HG03575 (cell line): ENCODE measurements around the gene HDAC7.
"Not testable (repeated sequence)": the region's sequence is repeated elsewhere in the genome, so short reads cannot be mapped to it uniquely, and the experiment has no call there.

Experiments used
- ATAC-seq: cut with Tn5 transposase; IDR thresholded peaks from one replicate; pipeline ENCODE4 v1.9.1; 2021; ENCODE audit not compliant: unreplicated experiment, insufficient number of reproducible peaks, low FRiP score; ENCODE audit errors: extremely low read depth

The HDAC7 gene

DNA sequence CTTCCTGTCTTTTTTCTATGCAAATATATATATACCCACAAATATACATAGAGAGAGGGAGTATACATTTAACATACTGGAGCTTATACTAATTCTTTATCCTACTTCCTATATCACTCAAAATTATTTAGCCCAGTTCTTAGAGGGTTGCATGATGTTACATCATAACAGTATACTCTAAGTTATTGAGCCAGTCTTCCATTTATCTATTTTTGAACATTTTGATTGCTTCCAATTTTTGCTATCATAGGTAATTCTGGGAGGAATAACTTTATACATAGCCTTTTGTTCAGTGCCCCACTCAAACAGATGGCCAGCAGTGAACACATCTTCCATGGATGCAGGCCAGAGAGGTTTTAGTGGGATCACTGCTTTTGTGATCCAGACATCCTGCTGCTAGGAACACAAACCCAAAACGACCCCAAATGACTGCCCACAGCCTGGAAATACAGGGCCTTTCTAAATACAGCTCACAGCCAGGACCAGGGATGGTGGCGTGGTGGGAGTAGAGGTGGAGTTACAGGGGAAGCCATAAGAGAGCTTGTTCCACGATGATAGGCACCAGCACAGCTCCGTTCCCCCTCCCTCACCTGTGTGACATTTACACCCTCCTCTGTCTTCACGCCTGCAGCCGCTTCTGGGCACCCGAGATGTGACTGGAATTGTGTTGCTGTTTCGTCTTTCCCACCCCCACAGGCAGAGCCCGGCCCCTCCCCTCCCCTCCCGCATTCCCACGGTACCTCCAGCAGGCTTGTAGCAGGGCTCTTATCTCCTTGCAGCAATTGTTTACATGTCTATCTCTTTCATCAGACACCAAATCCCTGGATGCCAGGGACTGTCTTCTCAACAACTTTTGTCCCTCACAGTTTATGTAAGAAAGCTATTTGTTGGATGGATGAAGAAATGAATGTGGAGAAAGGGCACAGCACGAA is 30.7 kb upstream of the HDAC7 start:
- no peak for ATAC-seq

GRCh38 chr12:47849261-47849660 is 29.6 kb upstream of the HDAC7 start:
- no peak for ATAC-seq

- ATAC-seq: no peak
Observed at GRCh38 chr12:47848853-47849252, 29.1 kb upstream of the HDAC7 start.

DNA sequence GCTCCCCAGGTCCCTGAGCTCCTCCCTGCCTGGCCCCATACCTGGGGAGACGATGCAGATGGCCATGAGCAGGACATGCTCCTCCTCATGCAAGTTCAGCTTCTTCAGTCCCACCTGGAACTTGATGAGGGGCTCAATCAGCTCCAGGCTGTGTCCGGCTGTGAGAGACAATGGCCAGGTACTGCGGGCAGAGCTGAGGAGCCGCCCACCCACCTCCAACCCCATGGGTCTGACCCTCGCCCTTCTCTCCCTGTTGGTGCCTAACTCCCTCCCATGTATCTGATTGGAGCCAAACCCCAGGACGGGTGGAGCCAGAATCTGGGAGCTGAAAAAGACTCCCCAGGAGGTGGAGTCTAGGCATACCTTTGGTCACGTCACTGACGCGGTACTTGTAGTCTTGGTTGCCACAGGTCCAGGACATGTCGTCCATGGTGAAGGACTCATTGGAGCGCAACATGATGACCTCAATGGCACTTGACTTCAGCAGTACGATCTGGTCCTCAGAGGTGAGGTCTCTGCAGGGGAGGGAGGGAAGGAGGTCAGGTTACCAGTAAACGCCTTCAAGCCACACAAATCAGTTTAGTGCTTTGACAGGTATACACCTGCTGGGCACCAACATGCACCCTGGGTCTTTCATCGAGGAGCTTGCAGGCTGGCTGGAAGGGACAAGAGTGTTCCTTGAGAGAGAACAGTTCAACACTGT is 26.7 kb upstream of the HDAC7 start:
- ATAC-seq: no peak

- no peak for ATAC-seq
Observed at GRCh38 chr12:47845081-47845480, 25.4 kb upstream of the HDAC7 start.

GRCh38 chr12:47844264-47845019 is 24.7 kb upstream of the HDAC7 start:
- ATAC-seq: no peak

DNA sequence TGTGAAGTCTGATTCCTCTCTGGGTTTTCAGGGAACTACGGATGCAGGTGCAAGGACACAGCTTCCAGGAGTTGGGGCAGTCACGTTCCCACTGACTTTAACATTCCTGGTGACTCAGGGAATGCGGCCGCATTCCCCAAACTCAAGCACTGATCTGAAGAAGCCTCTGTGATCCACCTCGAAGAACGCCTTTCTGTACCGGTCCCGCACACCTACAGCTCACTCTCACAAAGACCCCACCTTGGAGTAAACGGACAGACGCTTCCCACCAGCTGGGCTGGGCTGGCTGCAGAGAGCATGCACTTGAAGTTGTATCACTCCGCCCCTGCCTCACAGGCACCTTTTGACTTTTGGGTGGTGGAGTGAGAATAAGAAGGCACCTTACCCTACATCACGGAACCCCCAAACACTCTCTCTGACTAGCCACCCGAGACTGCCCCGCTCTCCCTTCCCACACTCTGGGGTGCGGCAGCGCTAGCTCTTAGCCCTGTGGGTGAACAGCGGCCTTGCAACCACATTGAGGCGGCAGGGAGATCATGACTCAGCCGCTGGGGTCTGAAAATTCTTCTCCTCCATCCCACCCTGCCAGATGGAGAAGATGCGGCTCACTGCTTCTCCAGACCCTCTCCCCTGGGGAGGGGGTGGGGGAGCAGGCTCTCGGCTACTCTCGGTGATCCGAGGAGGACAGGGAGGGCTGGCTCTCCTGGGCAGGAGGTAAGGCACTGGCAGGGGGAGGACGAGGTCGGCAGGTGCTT is 23.7 kb upstream of the HDAC7 start:
- ATAC-seq: no peak

DNA sequence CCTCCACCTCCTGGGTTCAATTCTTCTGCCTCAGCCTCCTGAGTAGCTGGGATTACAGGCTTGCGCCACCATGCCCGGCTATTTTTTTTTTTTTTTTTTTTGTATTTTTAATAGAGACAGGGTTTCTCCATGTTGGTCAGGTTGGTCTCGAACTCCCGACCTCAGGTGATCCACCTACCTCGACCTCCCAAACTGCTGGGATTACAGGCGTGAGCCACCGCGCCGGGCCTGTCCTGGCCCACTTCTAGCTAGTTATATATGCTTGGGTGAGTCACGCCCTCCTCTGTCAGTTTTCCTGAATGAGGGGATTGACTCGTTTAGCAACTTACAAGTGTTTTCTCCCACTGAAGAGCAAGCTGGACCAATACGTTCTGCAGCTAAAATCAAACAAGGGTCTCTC is 22.8 kb upstream of the HDAC7 start:
- not testable (repeated sequence) for ATAC-seq

GRCh38 chr12:47841910-47842309 is 22.2 kb upstream of the HDAC7 start:
- ATAC-seq: no peak

DNA sequence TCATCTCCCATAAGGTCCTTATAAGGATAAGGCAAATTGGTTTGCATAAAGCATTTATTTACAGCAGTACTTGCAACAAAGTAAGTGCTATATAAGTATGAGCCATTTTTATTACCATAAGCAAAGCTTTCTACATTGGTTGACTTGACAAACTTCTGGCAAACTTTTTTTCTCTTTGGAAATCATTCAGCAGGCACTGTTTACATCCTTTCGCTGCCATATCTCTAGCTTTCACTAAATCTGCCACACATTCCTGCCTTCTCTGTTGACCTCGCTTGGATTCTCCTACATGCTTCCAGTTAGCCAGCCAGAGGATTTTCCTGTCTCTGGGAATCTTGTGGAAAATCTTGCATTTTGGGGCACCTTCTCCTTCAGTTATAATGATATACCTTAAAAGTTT is 21.8 kb upstream of the HDAC7 start:
- no peak for ATAC-seq

GRCh38 chr12:47840571-47840970 is 20.9 kb upstream of the HDAC7 start:
- no peak for ATAC-seq

DNA sequence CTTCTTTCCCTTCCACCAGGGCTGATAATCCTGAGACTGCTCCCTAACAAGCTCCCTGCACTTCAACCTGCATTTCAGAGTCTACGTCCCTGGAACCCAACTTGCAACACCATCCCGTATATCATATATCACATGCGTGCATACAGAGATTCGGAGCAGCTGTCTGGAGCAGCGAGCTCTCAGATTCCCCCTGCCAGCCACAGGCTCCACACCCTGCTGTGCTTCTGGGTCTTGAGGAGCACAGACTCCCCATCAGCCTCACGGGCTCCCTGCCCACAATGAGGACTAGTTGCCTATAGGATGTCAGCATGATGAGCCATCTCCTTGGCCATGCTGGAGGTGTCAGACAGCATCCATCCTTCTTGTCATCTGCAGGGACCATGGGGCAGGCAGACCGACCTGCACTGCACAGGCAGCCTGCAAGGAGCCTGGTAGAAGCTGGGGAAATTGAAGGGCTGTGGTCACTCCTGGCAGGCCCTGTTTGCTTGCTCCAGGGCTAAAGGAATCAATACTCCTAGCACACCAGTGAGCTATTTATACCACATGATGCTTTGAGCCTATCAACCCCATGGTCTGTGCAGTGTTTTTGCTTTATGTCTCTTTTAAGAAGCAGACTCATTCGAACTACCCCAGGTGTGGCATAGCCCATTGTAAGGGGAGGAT is 19.6 kb upstream of the HDAC7 start:
- ATAC-seq: no peak

DNA sequence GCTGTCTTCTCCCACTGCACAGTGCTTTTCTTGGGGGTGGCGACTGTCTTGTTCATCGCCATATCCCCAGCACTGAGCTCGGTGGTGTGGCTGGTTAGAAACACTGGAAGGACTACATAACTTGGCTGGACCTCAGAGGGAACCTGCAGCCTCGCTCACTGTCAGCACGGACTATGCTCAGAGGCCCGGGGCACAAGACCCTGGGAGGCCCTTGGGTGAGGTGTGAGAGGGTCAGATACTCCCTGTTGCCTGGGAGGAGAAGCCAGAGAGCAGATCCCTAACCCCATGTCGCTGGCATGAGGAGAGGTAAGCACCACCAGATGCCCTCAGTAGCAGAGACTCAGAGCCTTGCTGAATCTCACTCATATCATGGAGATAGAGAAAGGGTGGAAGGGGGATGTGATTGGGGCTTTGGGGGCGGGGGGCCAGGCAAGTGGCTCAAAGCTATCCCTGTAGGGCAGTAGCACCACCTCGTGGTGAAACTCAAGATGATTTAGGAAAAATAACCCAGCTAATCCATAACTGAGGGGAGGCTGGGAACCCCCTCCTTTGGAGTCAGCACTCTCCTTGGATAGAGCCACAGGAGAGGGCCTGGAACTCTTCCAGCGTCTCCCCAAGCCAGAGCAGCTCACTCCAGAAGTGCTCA is 18.7 kb upstream of the HDAC7 start:
- no peak for ATAC-seq

DNA sequence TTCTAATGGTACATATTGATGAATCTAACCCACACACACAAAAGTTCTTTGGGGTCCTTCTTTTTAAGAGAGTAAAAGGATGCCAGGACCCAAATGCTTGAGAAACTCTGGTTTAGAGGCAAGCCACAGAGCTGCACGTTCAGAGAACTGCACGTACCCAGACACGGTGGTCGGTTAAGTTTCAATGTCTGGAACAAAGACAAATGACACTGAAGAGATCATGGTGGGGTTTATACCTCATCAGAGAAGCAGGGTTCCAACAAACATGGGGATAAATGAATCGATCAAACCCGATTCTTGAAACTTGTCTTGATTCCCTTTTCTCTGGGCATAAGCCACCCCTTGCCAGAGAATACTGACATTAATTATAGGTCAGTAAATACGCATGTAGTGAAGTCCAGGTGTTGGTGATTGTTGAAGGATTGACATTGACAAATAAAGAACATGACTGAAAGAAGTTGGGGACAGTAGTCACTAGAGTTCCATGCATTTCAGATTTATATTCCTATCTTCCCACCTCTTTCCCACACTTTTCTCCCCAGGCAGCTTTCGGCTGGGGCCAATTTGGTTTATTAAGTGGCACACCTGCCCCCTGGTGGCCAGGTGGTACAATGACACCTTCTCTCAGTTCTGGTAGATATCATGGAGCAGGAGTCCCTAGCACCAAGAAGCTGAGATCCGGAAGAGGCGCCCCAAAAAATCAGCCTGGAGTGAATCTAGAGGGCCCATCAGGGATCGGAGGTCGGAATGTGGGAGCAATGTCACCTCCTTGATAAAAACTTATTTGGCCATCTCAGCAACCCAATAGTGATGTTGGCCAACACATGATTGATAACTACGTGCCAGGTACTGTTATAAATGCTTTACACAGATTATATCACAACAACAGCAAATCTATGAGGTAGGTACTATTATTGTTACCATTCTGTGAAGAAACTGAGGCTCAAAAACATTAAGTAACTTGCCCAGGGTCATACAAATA is 17.8 kb upstream of the HDAC7 start:
- no peak for ATAC-seq

GRCh38 chr12:47835831-47836155 is 16.1 kb upstream of the HDAC7 start:
- ATAC-seq: no peak

DNA sequence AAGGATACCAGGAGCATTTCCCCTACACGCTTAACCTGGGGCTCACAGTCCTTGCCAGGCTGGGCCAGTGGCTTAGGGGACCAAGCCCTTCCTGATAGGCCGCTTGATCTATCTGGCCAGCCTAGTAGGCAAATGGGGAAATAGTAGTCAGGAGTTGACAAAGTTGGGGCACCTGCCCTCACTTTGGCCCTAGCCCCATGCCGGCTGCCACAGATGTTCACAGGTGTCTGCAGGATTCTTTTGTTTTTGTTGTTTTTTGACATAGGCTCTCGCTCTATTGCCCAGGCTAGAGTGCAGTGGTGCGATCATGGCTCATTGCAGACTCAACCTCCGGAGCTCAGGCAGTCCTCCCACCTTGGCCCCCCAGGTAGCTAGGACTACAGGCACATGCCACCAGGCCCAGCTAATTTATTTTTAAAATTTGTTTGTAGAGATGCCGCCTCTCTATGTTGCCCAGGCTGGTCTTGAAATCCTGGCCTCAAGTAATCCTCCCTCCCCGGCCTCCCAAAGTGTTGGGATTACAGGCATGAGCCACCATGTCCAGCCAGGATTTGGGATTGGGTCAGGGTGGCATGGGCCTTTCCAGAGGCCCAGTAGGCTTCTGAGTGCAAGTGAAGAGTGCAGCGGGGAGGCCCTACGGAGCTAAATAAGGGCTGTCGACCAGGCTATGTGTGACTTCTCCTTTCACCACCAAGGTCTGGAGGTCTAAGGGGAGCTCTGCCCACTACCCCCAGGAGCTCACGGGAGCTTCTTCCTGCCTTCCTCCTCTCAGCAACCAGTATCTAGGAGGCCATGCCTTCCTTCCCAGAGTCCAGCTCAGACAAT is 15.5 kb upstream of the HDAC7 start:
- no peak for ATAC-seq
